ENCODE results near the gene RASSF1. TPM values are rescaled to one million over a fixed set of nuclear protein-coding genes. Genes with fewer than 3 reads are reported as not detected.

The RASSF1 gene
- total and polyA plus RNA-seq, 2 of the 4 experiments (the other 2 are of a cell fraction), result 17.4 to 53.4 TPM

GRCh38 chr3:50289130-50289529 lies 51.5 kb downstream of the RASSF1 start:
- Histone ChIP-seq H3K56ac (ENCODE audit: extremely low read depth, insufficient read depth, low read length) (no peak overlapping the region), H3K4me1 (ENCODE audit: control insufficient read depth, insufficient read depth, low read length) (peaks cover 8% of the 10 kb centered on the region), H3K27me3 (ENCODE audit: control insufficient read depth, insufficient read depth, low read length) (no peaks in the 10 kb centered on the region), H3K14ac (replicated peaks; ENCODE audit: low read depth, low read length) (no peak overlapping the region), H3K23ac (ENCODE audit: low read depth, low read length) (no peak overlapping the region), H3K9me3 (ENCODE audit: control insufficient read depth, insufficient read depth, low read length) (no peaks in the 10 kb centered on the region), H2AK9ac (replicated peaks; ENCODE audit: low read depth, low read length, poor library complexity) (no peak overlapping the region), H3K9ac (ENCODE audit: low read depth, low read length) (no peak overlapping the region), H2BK120ac (ENCODE audit: low read depth, low read length) (no peak overlapping the region), H3K27ac (ENCODE audit: insufficient read depth, low read length) (no peak overlapping the region), H4K91ac (ENCODE audit: insufficient read depth, low read depth, low read length) (no peak overlapping the region), H3K79me1 (ENCODE audit: low read depth in 1 of 2, low read length in 2 of 2) (peaks cover 14 to 31% of the 10 kb centered on the region in 2 experiments), H2AK5ac (ENCODE audit: low read depth, low read length) (no peak overlapping the region), H2BK5ac (ENCODE audit: low read depth, low read length, poor library complexity, severe bottlenecking) (no peak overlapping the region), H3K9me1 (ENCODE audit: insufficient read depth, low read length) (no peaks in the 10 kb centered on the region; the same call in 1 of the 2 replicates), H4K8ac (ENCODE audit: low read depth in 2 of 2, low read length in 2 of 2) (no peak overlapping the region), H2BK20ac (ENCODE audit: low read depth, low read length) (no peak overlapping the region), H3K4me2 (ENCODE audit: low read depth, low read length) (no peak overlapping the region), H3K4ac (ENCODE audit: low read depth, low read length) (no peak overlapping the region), H2AFZ (replicated peaks; ENCODE audit: low read length, poor library complexity) (no peak overlapping the region), H3K18ac (ENCODE audit: low read depth, low read length) (no peak overlapping the region), H2BK15ac (ENCODE audit: low read depth, low read length) (no peak overlapping the region), H4K20me1 (ENCODE audit: insufficient read depth, low read length) (no peaks in the 10 kb centered on the region; the same call in 1 of the 2 replicates), H4K5ac (ENCODE audit: low read depth, low read length) (no peak overlapping the region), H3K4me3 (ENCODE audit: insufficient read depth, low read depth, low read length) (no peak overlapping the region), H3K36me3 (ENCODE audit: control insufficient read depth, insufficient read depth, low read length) (peaks cover 34% of the 10 kb centered on the region)
- CTCF ChIA-PET, result no interaction called here
- in situ Hi-C loops (cut with MboI; ENCODE audit: low sequenced_read_pairs), result no loop called here
- intact Hi-C loops (cut with micrococcal nuclease), result no loop called here
- POLR2A ChIA-PET (ENCODE audit: unreplicated experiment), result no interaction called here
- BruUV-seq (replicated peaks), result no TSS peak
- TF ChIP-seq CHD1 (IDR thresholded peaks at IDR 0.05; ENCODE audit: low read depth, low read length), result no peak
- TF ChIP-seq SMC3 (IDR thresholded peaks at IDR 0.05; ENCODE audit: low read depth, low read length), result no peak
- TF ChIP-seq BHLHE40 (IDR thresholded peaks at IDR 0.05; ENCODE audit: low read depth, low read length), result no peak
- TF ChIP-seq, protein P1, sequence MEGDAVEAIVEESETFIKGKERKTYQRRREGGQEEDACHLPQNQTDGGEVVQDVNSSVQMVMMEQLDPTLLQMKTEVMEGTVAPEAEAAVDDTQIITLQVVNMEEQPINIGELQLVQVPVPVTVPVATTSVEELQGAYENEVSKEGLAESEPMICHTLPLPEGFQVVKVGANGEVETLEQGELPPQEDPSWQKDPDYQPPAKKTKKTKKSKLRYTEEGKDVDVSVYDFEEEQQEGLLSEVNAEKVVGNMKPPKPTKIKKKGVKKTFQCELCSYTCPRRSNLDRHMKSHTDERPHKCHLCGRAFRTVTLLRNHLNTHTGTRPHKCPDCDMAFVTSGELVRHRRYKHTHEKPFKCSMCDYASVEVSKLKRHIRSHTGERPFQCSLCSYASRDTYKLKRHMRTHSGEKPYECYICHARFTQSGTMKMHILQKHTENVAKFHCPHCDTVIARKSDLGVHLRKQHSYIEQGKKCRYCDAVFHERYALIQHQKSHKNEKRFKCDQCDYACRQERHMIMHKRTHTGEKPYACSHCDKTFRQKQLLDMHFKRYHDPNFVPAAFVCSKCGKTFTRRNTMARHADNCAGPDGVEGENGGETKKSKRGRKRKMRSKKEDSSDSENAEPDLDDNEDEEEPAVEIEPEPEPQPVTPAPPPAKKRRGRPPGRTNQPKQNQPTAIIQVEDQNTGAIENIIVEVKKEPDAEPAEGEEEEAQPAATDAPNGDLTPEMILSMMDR (conservative IDR thresholded peaks at IDR 0.05; ENCODE audit: low read depth, low read length), result no peak
- TF ChIP-seq POLR2A (IDR thresholded peaks at IDR 0.05; ENCODE audit: low read depth, low read length), result no peak
- no peak for TF ChIP-seq RCOR1 (IDR thresholded peaks at IDR 0.05; ENCODE audit: insufficient replicate concordance, low read length)
- TF ChIP-seq RAD21 (IDR thresholded peaks at IDR 0.05; ENCODE audit: low read length), result no peak
- TF ChIP-seq, protein P2, sequence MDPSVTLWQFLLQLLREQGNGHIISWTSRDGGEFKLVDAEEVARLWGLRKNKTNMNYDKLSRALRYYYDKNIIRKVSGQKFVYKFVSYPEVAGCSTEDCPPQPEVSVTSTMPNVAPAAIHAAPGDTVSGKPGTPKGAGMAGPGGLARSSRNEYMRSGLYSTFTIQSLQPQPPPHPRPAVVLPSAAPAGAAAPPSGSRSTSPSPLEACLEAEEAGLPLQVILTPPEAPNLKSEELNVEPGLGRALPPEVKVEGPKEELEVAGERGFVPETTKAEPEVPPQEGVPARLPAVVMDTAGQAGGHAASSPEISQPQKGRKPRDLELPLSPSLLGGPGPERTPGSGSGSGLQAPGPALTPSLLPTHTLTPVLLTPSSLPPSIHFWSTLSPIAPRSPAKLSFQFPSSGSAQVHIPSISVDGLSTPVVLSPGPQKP (IDR thresholded peaks at IDR 0.05; ENCODE audit: borderline replicate concordance, low read depth, low read length), result no peak
- TF ChIP-seq, protein P3, sequence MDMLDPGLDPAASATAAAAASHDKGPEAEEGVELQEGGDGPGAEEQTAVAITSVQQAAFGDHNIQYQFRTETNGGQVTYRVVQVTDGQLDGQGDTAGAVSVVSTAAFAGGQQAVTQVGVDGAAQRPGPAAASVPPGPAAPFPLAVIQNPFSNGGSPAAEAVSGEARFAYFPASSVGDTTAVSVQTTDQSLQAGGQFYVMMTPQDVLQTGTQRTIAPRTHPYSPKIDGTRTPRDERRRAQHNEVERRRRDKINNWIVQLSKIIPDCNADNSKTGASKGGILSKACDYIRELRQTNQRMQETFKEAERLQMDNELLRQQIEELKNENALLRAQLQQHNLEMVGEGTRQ (IDR thresholded peaks at IDR 0.05; ENCODE audit: low read depth, low read length), result no peak
- no peak for TF ChIP-seq RFX5 (IDR thresholded peaks at IDR 0.05; ENCODE audit: low read depth, low read length)
- no CpG with 5 or more reads among the region's 6 CpGs for WGBS, 2 experiments (ENCODE audit: extremely low coverage in 2 of 2, insufficient read length in 1 of 2)
- no peak for DNase-seq
- dilution Hi-C loops (cut with HindIII; ENCODE audit: low sequenced_read_pairs, unreplicated experiment), result no loop called here
- ATAC-seq (ENCODE audit: low read depth), result no peak

All from IMR-90 (cell line).